GM20000 (cell line): ENCODE results near the gene SRRM3.
"Not testable (repeated sequence)": the region's sequence is repeated elsewhere in the genome, so short reads cannot be mapped to it uniquely, and the experiment has no call there.

Source experiments
- DNase-seq: peaks from one replicate; pipeline ENCODE4 v3.0.0; 2012; ENCODE audit warnings: low spot score
- TF ChIP-seq, protein P1 (sequence below): IDR thresholded peaks from 2 replicates; pipeline ENCODE4 v1.5.1; 2012; ENCODE audit warnings: mild to moderate bottlenecking, control low read depth; ENCODE audit errors: extremely low read depth, missing control alignments

The SRRM3 gene

DNA sequence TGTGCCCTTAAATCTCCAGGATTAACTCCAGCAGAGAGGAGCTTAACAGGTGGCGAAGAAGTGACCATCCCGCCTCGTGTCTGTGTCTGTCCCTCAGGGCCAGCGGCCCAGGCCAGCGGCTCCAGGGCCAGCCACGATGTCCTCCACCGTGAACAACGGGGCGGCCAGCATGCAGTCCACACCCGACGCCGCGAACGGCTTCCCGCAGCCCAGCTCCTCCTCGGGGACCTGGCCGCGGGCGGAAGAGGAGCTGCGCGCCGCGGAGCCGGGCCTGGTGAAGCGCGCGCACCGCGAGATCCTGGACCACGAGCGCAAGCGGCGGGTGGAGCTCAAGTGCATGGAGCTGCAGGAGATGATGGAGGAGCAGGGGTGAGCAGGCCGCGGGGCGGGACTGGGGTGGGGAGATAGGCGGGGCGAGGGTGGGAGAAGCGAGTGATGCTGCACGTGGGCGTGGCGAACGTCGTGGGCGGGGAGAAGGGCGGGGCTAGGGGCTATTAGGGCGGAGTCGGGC lies 33.3 kb downstream of the SRRM3 start:
- TF ChIP-seq, protein P1, sequence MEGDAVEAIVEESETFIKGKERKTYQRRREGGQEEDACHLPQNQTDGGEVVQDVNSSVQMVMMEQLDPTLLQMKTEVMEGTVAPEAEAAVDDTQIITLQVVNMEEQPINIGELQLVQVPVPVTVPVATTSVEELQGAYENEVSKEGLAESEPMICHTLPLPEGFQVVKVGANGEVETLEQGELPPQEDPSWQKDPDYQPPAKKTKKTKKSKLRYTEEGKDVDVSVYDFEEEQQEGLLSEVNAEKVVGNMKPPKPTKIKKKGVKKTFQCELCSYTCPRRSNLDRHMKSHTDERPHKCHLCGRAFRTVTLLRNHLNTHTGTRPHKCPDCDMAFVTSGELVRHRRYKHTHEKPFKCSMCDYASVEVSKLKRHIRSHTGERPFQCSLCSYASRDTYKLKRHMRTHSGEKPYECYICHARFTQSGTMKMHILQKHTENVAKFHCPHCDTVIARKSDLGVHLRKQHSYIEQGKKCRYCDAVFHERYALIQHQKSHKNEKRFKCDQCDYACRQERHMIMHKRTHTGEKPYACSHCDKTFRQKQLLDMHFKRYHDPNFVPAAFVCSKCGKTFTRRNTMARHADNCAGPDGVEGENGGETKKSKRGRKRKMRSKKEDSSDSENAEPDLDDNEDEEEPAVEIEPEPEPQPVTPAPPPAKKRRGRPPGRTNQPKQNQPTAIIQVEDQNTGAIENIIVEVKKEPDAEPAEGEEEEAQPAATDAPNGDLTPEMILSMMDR, result no peak
- peak; percentile 90 for DNase-seq

DNA sequence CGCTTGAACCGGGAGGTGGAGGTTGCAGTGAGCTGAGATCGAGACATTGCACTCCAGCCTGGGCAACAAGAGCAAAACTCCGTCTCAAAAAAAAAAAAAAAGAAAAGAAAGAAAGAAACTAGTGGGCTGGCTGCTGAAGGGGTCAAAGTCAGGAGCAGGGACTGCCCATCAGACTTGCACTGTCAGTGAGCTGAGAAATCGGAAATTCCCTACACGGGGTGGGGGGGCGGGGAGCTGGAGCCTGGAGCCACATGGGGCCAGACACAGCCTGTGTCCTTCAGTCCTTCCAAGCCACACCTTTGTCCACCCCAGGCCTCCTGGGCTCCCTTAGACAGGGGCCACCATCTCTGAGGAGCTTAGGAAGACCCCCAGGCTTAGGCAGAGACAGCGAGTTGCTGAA lies 34.5 kb downstream of the SRRM3 start:
- TF ChIP-seq, protein P1, result no peak
- peak; percentile 58 for DNase-seq

DNA sequence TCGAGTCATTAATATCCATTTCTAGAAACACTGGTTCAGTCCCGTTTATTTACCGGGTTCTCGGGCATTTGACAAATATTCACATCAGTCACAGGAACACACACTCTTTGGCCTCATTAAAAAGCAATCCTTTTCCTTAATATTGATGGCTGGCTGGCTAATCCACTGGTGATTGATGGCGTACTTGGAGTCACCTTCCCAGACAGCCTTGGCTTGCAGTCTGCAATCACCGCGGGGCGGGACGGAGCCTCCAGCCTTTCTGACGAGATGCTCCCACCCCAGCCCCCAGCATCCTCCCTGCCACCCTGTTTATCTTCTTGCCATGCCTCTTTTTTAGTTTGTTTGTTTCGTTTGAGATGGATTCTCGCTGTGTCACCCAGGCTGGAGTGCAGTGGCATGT lies 36.6 kb downstream of the SRRM3 start:
- TF ChIP-seq, protein P1, result no peak
- DNase-seq, result no peak

DNA sequence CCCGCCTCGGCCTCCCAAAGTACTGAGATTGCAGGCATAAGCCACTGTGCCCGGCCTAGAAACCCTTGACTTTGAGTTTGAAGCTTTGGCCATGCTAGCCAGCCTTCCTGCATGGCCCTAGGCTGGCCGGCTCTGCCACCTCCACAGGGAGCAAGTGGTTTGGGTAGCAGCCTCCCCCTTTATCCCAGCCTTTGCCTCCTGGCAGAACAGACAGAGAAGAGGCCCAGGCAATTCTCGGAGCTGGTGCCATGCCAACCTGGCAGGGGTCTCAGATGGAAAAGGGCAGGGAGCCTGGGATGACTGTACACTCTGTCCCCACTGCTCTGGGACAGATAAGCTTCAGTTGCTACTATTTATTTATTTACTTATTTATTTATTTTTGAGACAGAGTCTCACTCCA lies 39.4 kb downstream of the SRRM3 start:
- TF ChIP-seq, protein P1, result no peak
- DNase-seq, result no peak

DNA sequence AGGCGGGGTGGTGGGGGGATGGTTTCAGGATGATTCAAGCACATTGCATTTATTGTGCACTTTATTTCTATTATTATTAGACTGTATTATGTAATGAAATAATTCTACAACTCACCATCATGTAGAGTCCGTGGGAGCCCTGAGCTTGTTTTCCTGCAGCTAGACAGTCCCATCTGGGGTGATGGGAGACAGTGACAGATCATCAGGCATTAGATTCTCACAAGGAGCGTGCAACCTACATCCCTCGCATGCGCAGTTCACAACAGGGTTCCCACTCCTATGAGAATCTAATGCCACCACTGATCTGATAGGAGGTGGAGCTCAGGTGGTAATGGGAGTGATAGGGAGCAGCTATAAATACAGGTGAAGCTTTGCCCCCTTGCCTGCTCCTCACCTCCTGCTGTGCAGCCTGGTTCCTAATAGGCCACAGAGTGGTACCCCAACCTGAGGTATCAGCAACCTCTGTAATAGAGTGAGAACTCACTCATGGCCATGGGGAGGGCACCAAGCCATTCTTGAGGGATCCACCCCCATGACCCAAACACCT lies 40.9 kb downstream of the SRRM3 start:
- DNase-seq, result not testable (repeated sequence)

DNA sequence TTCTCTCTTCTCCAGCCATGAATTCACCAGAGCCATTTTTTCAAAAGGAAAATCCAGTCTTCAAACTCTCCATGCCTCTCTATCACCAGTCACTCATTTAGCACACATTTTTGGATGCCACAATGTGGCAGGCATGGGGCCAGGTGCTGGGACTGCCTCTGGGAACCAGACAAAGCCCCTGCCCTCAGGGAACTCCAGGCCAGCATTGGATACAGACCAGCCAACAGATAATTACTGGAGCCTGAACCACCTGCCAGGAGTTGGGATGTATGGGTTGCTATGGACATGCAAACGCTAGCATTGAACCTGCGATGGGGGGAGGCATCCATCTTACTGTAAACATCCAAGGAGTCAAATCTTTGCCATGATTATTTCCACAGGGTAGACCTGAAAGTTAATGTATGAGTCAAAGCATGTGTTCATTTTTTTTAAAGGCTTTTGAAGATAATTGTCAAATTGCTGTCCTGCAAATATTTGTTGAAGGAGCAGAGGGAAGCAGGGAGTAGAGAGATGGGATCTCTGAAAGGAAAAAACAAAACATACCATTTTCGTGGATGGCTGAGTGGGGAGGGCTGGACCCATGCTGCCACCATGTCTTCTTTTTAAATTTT lies 43.2 kb downstream of the SRRM3 start:
- TF ChIP-seq, protein P1, result no peak
- DNase-seq, result no peak

DNA sequence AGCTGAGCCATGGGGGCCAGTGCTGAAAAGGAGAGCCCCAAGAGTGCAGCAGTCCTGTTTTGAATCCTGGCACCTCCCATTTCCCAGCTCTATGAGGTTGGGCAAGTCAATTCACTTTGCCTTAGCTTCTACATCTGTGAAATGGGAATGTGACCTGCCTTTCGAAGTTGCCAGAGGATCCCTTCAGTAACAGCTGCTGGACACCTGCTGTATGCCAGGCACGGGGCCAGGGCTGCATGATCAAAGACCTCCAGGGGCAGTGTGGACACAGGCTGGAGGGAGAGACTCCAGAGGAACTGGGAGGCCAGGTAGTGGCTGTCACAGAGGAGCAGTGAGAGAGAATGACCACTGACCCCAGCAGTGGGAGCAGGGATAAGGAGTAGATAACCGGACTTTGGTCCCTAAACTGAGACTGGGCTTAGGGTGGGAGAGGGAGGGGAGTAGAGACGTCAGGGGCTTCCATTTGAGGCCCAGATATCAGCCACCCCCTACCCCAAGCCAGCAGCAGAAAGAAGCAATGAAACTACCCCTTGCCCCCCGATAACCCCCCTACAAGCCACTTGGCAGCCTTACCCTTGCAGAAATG lies 45.2 kb downstream of the SRRM3 start:
- TF ChIP-seq, protein P1, result no peak
- DNase-seq, result no peak

DNA sequence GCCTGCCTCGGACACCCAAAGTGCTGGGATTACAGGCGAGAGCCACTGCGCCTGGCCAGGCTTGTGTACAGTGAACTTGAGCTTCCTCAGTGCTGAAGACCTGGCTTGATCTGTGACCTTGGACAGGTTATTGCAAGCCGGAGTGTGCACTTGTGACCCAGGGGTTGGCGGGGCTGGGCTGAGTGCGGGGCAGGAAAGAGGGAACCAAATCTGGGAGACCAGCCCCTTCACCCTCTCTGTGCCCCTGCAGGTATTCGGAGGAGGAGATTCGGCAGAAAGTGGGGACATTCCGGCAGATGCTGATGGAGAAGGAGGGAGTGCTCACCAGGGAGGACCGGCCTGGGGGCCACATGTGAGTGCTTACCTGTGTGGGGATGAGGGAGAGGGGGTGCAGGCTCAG lies 46.2 kb downstream of the SRRM3 start:
- no peak for DNase-seq
- TF ChIP-seq, protein P1, result no peak
